ENCODE measurements around the gene ESYT3.

Gene ESYT3

DNA sequence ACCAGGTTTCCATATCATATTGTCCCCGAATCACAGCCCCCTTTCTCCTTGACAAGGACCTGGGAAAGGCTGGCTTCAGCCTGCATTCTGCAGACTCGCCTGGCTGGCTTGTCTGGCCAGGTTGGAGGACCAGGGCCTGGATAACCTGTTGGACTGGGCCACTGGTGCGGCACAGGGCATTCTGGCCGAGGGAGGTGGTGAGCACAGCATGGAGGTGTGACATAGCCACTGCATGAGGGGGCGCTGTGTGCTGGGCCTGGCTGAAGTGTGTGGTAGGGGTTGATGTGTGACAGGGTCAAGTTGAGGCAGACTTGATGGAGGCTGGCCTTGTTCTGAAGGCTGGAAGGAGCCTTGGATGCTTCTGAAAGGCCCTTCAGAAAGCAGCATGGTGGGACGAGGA, 2.9 kb downstream of the ESYT3 start:
- no peak for DNase-seq (ENCODE audit: low read depth)
- TF ChIP-seq, protein P1, sequence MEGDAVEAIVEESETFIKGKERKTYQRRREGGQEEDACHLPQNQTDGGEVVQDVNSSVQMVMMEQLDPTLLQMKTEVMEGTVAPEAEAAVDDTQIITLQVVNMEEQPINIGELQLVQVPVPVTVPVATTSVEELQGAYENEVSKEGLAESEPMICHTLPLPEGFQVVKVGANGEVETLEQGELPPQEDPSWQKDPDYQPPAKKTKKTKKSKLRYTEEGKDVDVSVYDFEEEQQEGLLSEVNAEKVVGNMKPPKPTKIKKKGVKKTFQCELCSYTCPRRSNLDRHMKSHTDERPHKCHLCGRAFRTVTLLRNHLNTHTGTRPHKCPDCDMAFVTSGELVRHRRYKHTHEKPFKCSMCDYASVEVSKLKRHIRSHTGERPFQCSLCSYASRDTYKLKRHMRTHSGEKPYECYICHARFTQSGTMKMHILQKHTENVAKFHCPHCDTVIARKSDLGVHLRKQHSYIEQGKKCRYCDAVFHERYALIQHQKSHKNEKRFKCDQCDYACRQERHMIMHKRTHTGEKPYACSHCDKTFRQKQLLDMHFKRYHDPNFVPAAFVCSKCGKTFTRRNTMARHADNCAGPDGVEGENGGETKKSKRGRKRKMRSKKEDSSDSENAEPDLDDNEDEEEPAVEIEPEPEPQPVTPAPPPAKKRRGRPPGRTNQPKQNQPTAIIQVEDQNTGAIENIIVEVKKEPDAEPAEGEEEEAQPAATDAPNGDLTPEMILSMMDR (conservative IDR thresholded peaks at IDR 0.05; ENCODE audit: control insufficient read depth, insufficient read depth, low read depth, low read length) = no peak
- no peak overlapping the region for H3K4me3 ChIP-seq (ENCODE audit: control insufficient read depth, low read depth, low read length)

DNA sequence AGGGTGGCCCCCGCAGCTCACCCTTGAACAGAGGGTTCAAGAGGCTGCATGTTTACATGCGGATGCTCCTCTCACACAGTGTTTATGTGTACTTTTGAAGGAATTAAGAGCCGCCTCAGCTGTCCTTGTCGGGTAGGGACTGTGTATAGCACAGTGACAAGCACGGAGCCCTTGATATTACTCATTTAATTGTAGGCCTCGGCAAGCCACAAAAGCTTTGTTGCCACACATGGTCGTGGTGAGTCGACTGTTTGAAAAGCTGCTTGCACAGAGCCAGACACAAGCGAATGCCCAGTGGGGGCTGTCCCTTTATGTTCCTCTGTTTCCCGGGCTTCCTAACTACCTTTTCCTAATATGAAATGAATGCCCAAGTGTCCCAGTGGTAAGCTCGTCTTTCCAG, 4.5 kb downstream of the ESYT3 start:
- H3K4me3 ChIP-seq (ENCODE audit: control insufficient read depth, low read depth, low read length) = no peak overlapping the region
- DNase-seq (ENCODE audit: low read depth) = no peak
- TF ChIP-seq, protein P1 (conservative IDR thresholded peaks at IDR 0.05; ENCODE audit: control insufficient read depth, insufficient read depth, low read depth, low read length) = no peak

DNA sequence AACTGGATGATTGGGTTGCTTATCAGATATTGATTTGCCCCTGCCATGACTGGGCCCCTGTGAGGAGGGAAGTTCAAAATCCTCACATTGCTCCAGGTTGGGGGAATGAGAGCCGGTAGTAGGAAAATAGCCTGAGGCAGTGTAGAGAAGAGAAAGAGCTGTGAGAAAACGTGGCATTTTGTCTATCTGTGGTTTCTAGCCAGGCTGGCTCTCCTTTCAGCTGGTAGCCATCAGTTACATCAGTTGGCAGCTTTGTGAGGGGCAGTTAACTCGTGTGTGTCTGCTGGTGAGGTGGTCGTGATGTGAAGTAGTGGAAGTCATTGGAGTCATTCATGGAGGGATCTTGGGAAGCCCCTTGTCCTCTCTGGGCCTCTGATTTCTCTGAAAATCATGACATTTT, 5.2 kb downstream of the ESYT3 start:
- no peak overlapping the region for H3K4me3 ChIP-seq (ENCODE audit: control insufficient read depth, low read depth, low read length)
- DNase-seq (ENCODE audit: low read depth) = no peak
- TF ChIP-seq, protein P1 (conservative IDR thresholded peaks at IDR 0.05; ENCODE audit: control insufficient read depth, insufficient read depth, low read depth, low read length) = no peak

DNA sequence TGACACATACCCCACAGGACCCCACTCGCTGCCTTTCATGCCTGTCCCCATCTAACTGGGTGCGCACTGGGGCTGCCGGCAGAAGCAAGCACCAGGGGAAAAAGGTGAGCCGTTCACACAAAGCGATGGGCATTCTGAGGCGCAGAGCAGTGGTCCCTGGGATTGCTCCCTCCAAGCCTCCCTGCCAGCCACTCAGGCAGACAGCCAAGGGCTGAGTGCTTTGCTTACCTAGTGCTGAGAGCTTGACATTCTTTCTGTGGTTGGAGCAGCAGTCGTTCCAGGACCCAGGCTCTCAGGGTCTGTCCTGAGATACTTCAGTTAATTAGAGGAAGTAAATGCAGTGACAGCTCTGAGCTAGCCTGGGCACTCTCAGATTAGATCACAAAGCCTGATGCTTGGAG, 5.7 kb downstream of the ESYT3 start:
- TF ChIP-seq, protein P1 (conservative IDR thresholded peaks at IDR 0.05; ENCODE audit: control insufficient read depth, insufficient read depth, low read depth, low read length) = no peak
- no peak overlapping the region for H3K4me3 ChIP-seq (ENCODE audit: control insufficient read depth, low read depth, low read length)
- no peak for DNase-seq (ENCODE audit: low read depth)

DNA sequence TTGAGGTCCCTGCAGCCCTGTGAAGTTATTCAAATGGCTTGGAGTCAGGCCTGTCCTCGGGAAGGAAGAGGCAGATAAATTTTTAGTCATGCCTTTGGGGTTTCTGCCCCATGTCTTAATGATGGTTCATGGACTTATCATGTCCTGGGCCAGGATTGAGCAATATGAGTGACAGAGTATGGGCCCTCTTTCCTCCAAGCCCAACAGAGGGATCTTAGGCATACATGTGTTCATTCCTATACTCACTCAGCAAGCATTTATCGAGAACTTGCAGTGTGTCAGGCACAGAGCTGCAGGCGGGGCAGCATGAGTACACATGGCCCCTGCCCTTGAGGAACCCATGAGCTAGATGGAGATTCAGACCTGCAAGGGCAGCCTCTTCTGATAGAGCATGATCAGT, 6.2 kb downstream of the ESYT3 start:
- no peak overlapping the region for H3K4me3 ChIP-seq (ENCODE audit: control insufficient read depth, low read depth, low read length)
- peak; percentile 80 for DNase-seq (ENCODE audit: low read depth)
- TF ChIP-seq, protein P1 (conservative IDR thresholded peaks at IDR 0.05; ENCODE audit: control insufficient read depth, insufficient read depth, low read depth, low read length) = no peak

DNA sequence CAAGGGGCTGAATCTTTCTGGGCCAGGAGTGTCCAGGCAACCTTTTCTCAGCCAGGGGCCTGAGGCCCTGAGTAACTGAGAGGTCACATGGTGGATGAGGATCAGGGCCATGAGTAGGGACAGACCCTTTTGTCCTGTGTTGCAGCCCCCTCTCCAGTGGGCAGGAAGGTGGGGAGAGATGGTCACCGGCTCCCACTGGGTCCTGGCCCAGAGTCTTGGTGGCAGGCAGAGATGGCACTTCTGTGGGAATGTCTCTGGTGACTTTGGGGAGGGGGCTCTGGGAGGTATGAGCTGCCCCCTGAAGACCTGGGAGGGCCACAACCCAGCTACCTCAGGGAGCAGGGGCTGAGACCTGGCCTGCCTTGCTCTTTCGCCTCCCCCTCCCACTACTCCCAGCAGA, 6.8 kb downstream of the ESYT3 start:
- H3K4me3 ChIP-seq (ENCODE audit: control insufficient read depth, low read depth, low read length) = no peak overlapping the region
- DNase-seq (ENCODE audit: low read depth) = no peak

More for the DNA sequence above, 6.8 kb downstream of the ESYT3 start:
- TF ChIP-seq, protein P1 (conservative IDR thresholded peaks at IDR 0.05; ENCODE audit: control insufficient read depth, insufficient read depth, low read depth, low read length) = no peak
